Dendritic cell treated with granulocyte-macrophage colony-stimulating factor and Interleukin-4, amounts not matched to agents 40 ng/mL and 50 ng/mL, for 4 days (primary cell): ENCODE results near the gene GNG13.
A peak's percentile ranks its signal among the peaks of the same experiment; 100 is the strongest.

Source experiments
- H3K27ac Mint-ChIP-seq: one replicate; pipeline ENCODE4 v1.8.0; 2022; ENCODE audit warnings: mild to moderate bottlenecking, mixed read lengths
- H3K27me3 Mint-ChIP-seq: one replicate; pipeline ENCODE4 v1.8.0; 2022; ENCODE audit warnings: mild to moderate bottlenecking, mixed read lengths
- H3K36me3 Mint-ChIP-seq: one replicate; pipeline ENCODE4 v1.8.0; 2022; ENCODE audit warnings: low read depth, mixed read lengths
- H3K4me1 Mint-ChIP-seq: one replicate; pipeline ENCODE4 v1.8.0; 2022; ENCODE audit warnings: low read depth, mixed read lengths
- H3K4me3 Mint-ChIP-seq: one replicate; pipeline ENCODE4 v1.8.0; 2022; ENCODE audit warnings: mild to moderate bottlenecking, moderate library complexity, mixed read lengths
- H3K9me3 Mint-ChIP-seq: one replicate; pipeline ENCODE4 v1.8.0; 2022; ENCODE audit warnings: mixed read lengths
- intact Hi-C: fragments of 100-400 bp; cut with micrococcal nuclease; formaldehyde crosslinking; loops from one replicate; pipeline ENCODE4 v1.15.0; 2022

The GNG13 gene

GRCh38 chr16:814974-815373, 14.4 kb upstream of the GNG13 start:
- intact Hi-C loops, result loop anchor here (2.0 kb wide), 1 partner anchor 240 kb away; no protein-coding TSS in a partner anchor
- no peaks in the 10 kb centered on the region for H3K9me3 Mint-ChIP-seq
- no peak overlapping the region for H3K27ac Mint-ChIP-seq
- H3K4me1 Mint-ChIP-seq, result no peaks in the 10 kb centered on the region
- H3K4me3 Mint-ChIP-seq, result no peak overlapping the region
- peaks cover 81% of the 10 kb centered on the region for H3K27me3 Mint-ChIP-seq
- H3K36me3 Mint-ChIP-seq, result no peaks in the 10 kb centered on the region

- H3K9me3 Mint-ChIP-seq, result no peaks in the 10 kb centered on the region
Measured at GRCh38 chr16:813916-814412, 13.4 kb upstream of the GNG13 start.

GRCh38 chr16:813204-813915, 12.8 kb upstream of the GNG13 start:
- Mint-ChIP-seq H3K4me3 (no peak overlapping the region), H3K9me3 (no peaks in the 10 kb centered on the region), H3K4me1 (peaks cover 6% of the 10 kb centered on the region), H3K36me3 (no peaks in the 10 kb centered on the region), H3K27ac (no peak overlapping the region), H3K27me3 (peaks cover 75% of the 10 kb centered on the region)
- intact Hi-C loops, result no loop called here

More at GRCh38 chr16:813916-814412, 13.4 kb upstream of the GNG13 start:
- H3K4me1 Mint-ChIP-seq, result peaks cover under 1% of the 10 kb centered on the region
- no peak overlapping the region for H3K4me3 Mint-ChIP-seq
- H3K27ac Mint-ChIP-seq, result no peak overlapping the region
- H3K36me3 Mint-ChIP-seq, result no peaks in the 10 kb centered on the region
- peaks cover 73% of the 10 kb centered on the region for H3K27me3 Mint-ChIP-seq
- intact Hi-C loops, result loop anchor here (2.0 kb wide), 1 partner anchor 241 kb away; no protein-coding TSS in a partner anchor

- H3K27ac Mint-ChIP-seq, result peak overlapping the region; percentile 86
- H3K9me3 Mint-ChIP-seq, result no peaks in the 10 kb centered on the region
- H3K4me3 Mint-ChIP-seq, result peak overlapping the region; percentile 92
- intact Hi-C loops, result no loop called here
- H3K36me3 Mint-ChIP-seq, result peaks cover 6% of the 10 kb centered on the region
- peaks cover 38% of the 10 kb centered on the region for H3K27me3 Mint-ChIP-seq
- peaks cover 22% of the 10 kb centered on the region for H3K4me1 Mint-ChIP-seq
Measured at GRCh38 chr16:808085-808386, 7.5 kb upstream of the GNG13 start.

GRCh38 chr16:807347-808084, 7.0 kb upstream of the GNG13 start:
- Mint-ChIP-seq H3K9me3 (no peaks in the 10 kb centered on the region), H3K4me3 (peak overlapping the region; percentile 92), H3K36me3 (peaks cover 6% of the 10 kb centered on the region), H3K4me1 (peaks cover 22% of the 10 kb centered on the region), H3K27me3 (peaks cover 38% of the 10 kb centered on the region), H3K27ac (peak overlapping the region; percentile 86)
- intact Hi-C loops, result no loop called here

GRCh38 chr16:805474-805873, 4.9 kb upstream of the GNG13 start:
- peaks cover 6% of the 10 kb centered on the region for H3K36me3 Mint-ChIP-seq
- H3K4me3 Mint-ChIP-seq, result no peak overlapping the region
- intact Hi-C loops, result no loop called here
- H3K27me3 Mint-ChIP-seq, result peaks cover 42% of the 10 kb centered on the region
- H3K4me1 Mint-ChIP-seq, result peaks cover 22% of the 10 kb centered on the region
- H3K27ac Mint-ChIP-seq, result no peak overlapping the region
- no peaks in the 10 kb centered on the region for H3K9me3 Mint-ChIP-seq

- H3K27me3 Mint-ChIP-seq, result peaks cover 45% of the 10 kb centered on the region
- H3K4me1 Mint-ChIP-seq, result peaks cover 22% of the 10 kb centered on the region
- H3K36me3 Mint-ChIP-seq, result peaks cover 6% of the 10 kb centered on the region
- intact Hi-C loops, result no loop called here
- no peak overlapping the region for H3K4me3 Mint-ChIP-seq
- no peaks in the 10 kb centered on the region for H3K9me3 Mint-ChIP-seq
- H3K27ac Mint-ChIP-seq, result no peak overlapping the region
Measured at GRCh38 chr16:804193-805048, 3.9 kb upstream of the GNG13 start.

- no peaks in the 10 kb centered on the region for H3K9me3 Mint-ChIP-seq
- peaks cover 52% of the 10 kb centered on the region for H3K27me3 Mint-ChIP-seq
- no peak overlapping the region for H3K4me3 Mint-ChIP-seq
- H3K4me1 Mint-ChIP-seq, result peaks cover 19% of the 10 kb centered on the region
- intact Hi-C loops, result no loop called here
- no peak overlapping the region for H3K27ac Mint-ChIP-seq
- peaks cover 6% of the 10 kb centered on the region for H3K36me3 Mint-ChIP-seq
Measured at GRCh38 chr16:803754-804080, 3.2 kb upstream of the GNG13 start.

GRCh38 chr16:802914-803753, 2.6 kb upstream of the GNG13 start:
- H3K36me3 Mint-ChIP-seq, result peaks cover 6% of the 10 kb centered on the region
- no peak overlapping the region for H3K27ac Mint-ChIP-seq
- H3K27me3 Mint-ChIP-seq, result peaks cover 54% of the 10 kb centered on the region
- intact Hi-C loops, result no loop called here
- H3K4me1 Mint-ChIP-seq, result peaks cover 13% of the 10 kb centered on the region
- H3K4me3 Mint-ChIP-seq, result no peak overlapping the region
- no peaks in the 10 kb centered on the region for H3K9me3 Mint-ChIP-seq

GRCh38 chr16:802461-802860, 1.9 kb upstream of the GNG13 start:
- peaks cover 5% of the 10 kb centered on the region for H3K36me3 Mint-ChIP-seq
- H3K4me3 Mint-ChIP-seq, result no peak overlapping the region
- intact Hi-C loops, result no loop called here
- no peaks in the 10 kb centered on the region for H3K9me3 Mint-ChIP-seq
- H3K27ac Mint-ChIP-seq, result no peak overlapping the region
- H3K27me3 Mint-ChIP-seq, result peaks cover 56% of the 10 kb centered on the region
- H3K4me1 Mint-ChIP-seq, result peaks cover 7% of the 10 kb centered on the region

GRCh38 chr16:801584-802363, 1.2 kb upstream of the GNG13 start:
- peaks cover 6% of the 10 kb centered on the region for H3K36me3 Mint-ChIP-seq
- peaks cover 56% of the 10 kb centered on the region for H3K27me3 Mint-ChIP-seq
- no peak overlapping the region for H3K27ac Mint-ChIP-seq
- no peak overlapping the region for H3K4me3 Mint-ChIP-seq
- H3K9me3 Mint-ChIP-seq, result no peaks in the 10 kb centered on the region
- peaks cover 7% of the 10 kb centered on the region for H3K4me1 Mint-ChIP-seq
- intact Hi-C loops, result no loop called here

- Mint-ChIP-seq H3K9me3 (no peaks in the 10 kb centered on the region), H3K27ac (no peak overlapping the region), H3K4me1 (peaks cover 2% of the 10 kb centered on the region), H3K36me3 (peaks cover 10% of the 10 kb centered on the region), H3K27me3 (peaks cover 56% of the 10 kb centered on the region), H3K4me3 (no peak overlapping the region)
- intact Hi-C loops, result no loop called here
Measured at GRCh38 chr16:800834-801511, 439 bp upstream of the GNG13 start.
